Measurements from ENCODE around the gene IL2RG. TPM values are rescaled to one million over a fixed set of nuclear protein-coding genes. Genes with fewer than 3 reads are reported as not detected.

IL2RG gene
- polyA plus RNA-seq, 1 donor (not counting 4 experiments of a cell fraction or from before 2014, with no cell fraction given), result 0.12 TPM

- no peak overlapping the region for H2AFZ ChIP-seq (ENCODE audit: control insufficient read depth, low read length)
These were observed 599 bp upstream of the IL2RG start for GRCh38 chrX:71111921-71112431.

GRCh38 chrX:71109051-71109450 lies 2.3 kb downstream of the IL2RG start:
- no peaks in the 10 kb centered on the region for H3K4me1 ChIP-seq (ENCODE audit: control insufficient read depth, extremely low read depth, insufficient read depth, low read length)
- no peaks in the 10 kb centered on the region for H3K79me2 ChIP-seq (ENCODE audit: control insufficient read depth, insufficient read depth, low read length)
- FAIRE-seq (no peak), DNase-seq (ENCODE audit: low read depth, low spot score) (no peak)
- H4K20me1 ChIP-seq (ENCODE audit: control insufficient read depth, extremely low read depth, insufficient read depth, low read length), result no peaks in the 10 kb centered on the region
- H3K27me3 ChIP-seq (ENCODE audit: control insufficient read depth, extremely low read depth, insufficient read depth, low read length), result no peaks in the 10 kb centered on the region
- no peaks in the 10 kb centered on the region for H3K9me1 ChIP-seq (ENCODE audit: control insufficient read depth, extremely low read depth, insufficient read depth, low read length)
- no peaks in the 10 kb centered on the region for H3K36me3 ChIP-seq (ENCODE audit: control insufficient read depth in 2 of 2, extremely low read depth in 1 of 2, insufficient read depth in 2 of 2, low read length in 2 of 2)
- dilution Hi-C loops (cut with MboI; ENCODE audit: extremely low pct_ligation_motif_present, low sequenced_read_pairs), result no loop called here
- no peak overlapping the region for H3K9ac ChIP-seq (ENCODE audit: control insufficient read depth, extremely low read depth, insufficient read depth, low read length)
- no peak overlapping the region for H3K27ac ChIP-seq (ENCODE audit: control insufficient read depth, insufficient read depth, low read length)
- H3K9me3 ChIP-seq (ENCODE audit: control insufficient read depth, low read depth, low read length), result no peaks in the 10 kb centered on the region
- no peak overlapping the region for H3K4me3 ChIP-seq (ENCODE audit: control insufficient read depth in 2 of 3, extremely low read depth in 1 of 3, insufficient read depth in 2 of 3, low read depth in 1 of 3, low read length in 3 of 3)
- no peak overlapping the region for H2AFZ ChIP-seq (ENCODE audit: control insufficient read depth, low read length)
- no peak overlapping the region for H3K4me2 ChIP-seq (ENCODE audit: control insufficient read depth, extremely low read depth, insufficient read depth, low read depth, low read length)
- TF ChIP-seq EZH2 (IDR thresholded peaks at IDR 0.05; ENCODE audit: low read length) (no peak), CTCF (optimal IDR thresholded peaks at IDR 0.05 in 1 of 3, IDR thresholded peaks at IDR 0.05 in 1 of 3, conservative IDR thresholded peaks at IDR 0.05 in 1 of 3; ENCODE audit: extremely low read depth in 1 of 3, insufficient read depth in 2 of 3, low read length in 3 of 3) (no peak)

More at GRCh38 chrX:71111921-71112431, 599 bp upstream of the IL2RG start:
- Histone ChIP-seq H3K36me3 (ENCODE audit: control insufficient read depth in 2 of 2, extremely low read depth in 1 of 2, insufficient read depth in 2 of 2, low read length in 2 of 2) (no peaks in the 10 kb centered on the region), H3K9ac (ENCODE audit: control insufficient read depth, extremely low read depth, insufficient read depth, low read length) (no peak overlapping the region), H3K27me3 (ENCODE audit: control insufficient read depth, extremely low read depth, insufficient read depth, low read length) (no peaks in the 10 kb centered on the region), H3K4me3 (ENCODE audit: control insufficient read depth in 2 of 3, extremely low read depth in 1 of 3, insufficient read depth in 2 of 3, low read depth in 1 of 3, low read length in 3 of 3) (no peak overlapping the region), H3K4me2 (ENCODE audit: control insufficient read depth, extremely low read depth, insufficient read depth, low read depth, low read length) (no peak overlapping the region), H3K79me2 (ENCODE audit: control insufficient read depth, insufficient read depth, low read length) (no peaks in the 10 kb centered on the region), H3K27ac (ENCODE audit: control insufficient read depth, insufficient read depth, low read length) (no peak overlapping the region), H4K20me1 (ENCODE audit: control insufficient read depth, extremely low read depth, insufficient read depth, low read length) (no peaks in the 10 kb centered on the region), H3K9me1 (ENCODE audit: control insufficient read depth, extremely low read depth, insufficient read depth, low read length) (no peaks in the 10 kb centered on the region), H3K4me1 (ENCODE audit: control insufficient read depth, extremely low read depth, insufficient read depth, low read length) (no peaks in the 10 kb centered on the region), H3K9me3 (ENCODE audit: control insufficient read depth, low read depth, low read length) (no peaks in the 10 kb centered on the region)
- FAIRE-seq, result no peak
- dilution Hi-C loops (cut with MboI; ENCODE audit: extremely low pct_ligation_motif_present, low sequenced_read_pairs), result no loop called here
- TF ChIP-seq CTCF (optimal IDR thresholded peaks at IDR 0.05 in 1 of 3, IDR thresholded peaks at IDR 0.05 in 1 of 3, conservative IDR thresholded peaks at IDR 0.05 in 1 of 3; ENCODE audit: extremely low read depth in 1 of 3, insufficient read depth in 2 of 3, low read length in 3 of 3) (no peak), EZH2 (IDR thresholded peaks at IDR 0.05; ENCODE audit: low read length) (no peak)
- DNase-seq (ENCODE audit: low read depth, low spot score), result no peak

All from keratinocyte (primary cell).